Posterior vena cava (tissue), 2 donors: ENCODE measurements around the gene USH1C. TPM values are rescaled to one million over a fixed set of nuclear protein-coding genes. Genes with fewer than 3 reads are reported as not detected.

Experiments used
- DNase-seq: peaks from one replicate; pipeline ENCODE4 v3.0.0-alpha.2; 2020; ENCODE audit warnings: low spot score
- intact Hi-C, 2 donors: fragments of 100-400 bp; cut with DNase I; formaldehyde crosslinking; loops; one replicate each; pipeline versions ENCODE4 v1.14.1 to v1.14.2; 2022 to 2023
- total RNA-seq, 2 donors: library from RNA; stranded (reverse); fragmentation: NEBNext Ultra II Directional; extraction: Animal tissue kit (Norgen Biotek cat#: 25700); gene quantifications; one replicate each; pipeline ENCODE4 v1.2.1, GENCODE V29; 2021
- donor health status: DM: yes; HTN: yes; CAD: no.
- donor health status: DM: yes; HTN: yes; CAD: no.

Gene USH1C
- total RNA-seq, 2 donors from 2014 or later, result 2.9 TPM; not detected in 1

GRCh38 chr11:17551347-17552040 lies 7.3 kb upstream of the USH1C start:
- intact Hi-C loops, result no loop called here
- peak; percentile 78 for DNase-seq

GRCh38 chr11:17550450-17551346 lies 6.5 kb upstream of the USH1C start:
- DNase-seq, result no peak
- intact Hi-C loops, result no loop called here

GRCh38 chr11:17548444-17548843 lies 4.2 kb upstream of the USH1C start:
- intact Hi-C loops, result no loop called here
- DNase-seq, result no peak

GRCh38 chr11:17547932-17548331 lies 3.7 kb upstream of the USH1C start:
- no peak for DNase-seq

GRCh38 chr11:17547051-17547577 lies 2.9 kb upstream of the USH1C start, which contains the start of gene OTOG:
TSS of gene OTOG (plus strand) at chr11:17547259. CDS start at chr11:17547373, 114 bp downstream.
- no peak for DNase-seq
- intact Hi-C loops, result no loop called here

More at GRCh38 chr11:17547932-17548331, 3.7 kb upstream of the USH1C start:
- intact Hi-C loops, result no loop called here

- DNase-seq, result no peak
- intact Hi-C loops, result no loop called here
These were observed 2.0 kb upstream of the USH1C start for GRCh38 chr11:17546240-17546639.

- DNase-seq, result peak; percentile 62
- intact Hi-C loops, result no loop called here
These were observed 539 bp downstream of the USH1C start for GRCh38 chr11:17543574-17544180.

GRCh38 chr11:17543041-17543440 lies 1.2 kb downstream of the USH1C start:
- peak; percentile 34 for DNase-seq
- intact Hi-C loops, result no loop called here

- intact Hi-C loops, result no loop called here
- peak; percentile 61 for DNase-seq
These were observed 2.0 kb downstream of the USH1C start for GRCh38 chr11:17542249-17542648.

GRCh38 chr11:17541330-17541885 lies 2.8 kb downstream of the USH1C start:
- DNase-seq, result peak; percentile 23
- intact Hi-C loops, result no loop called here

GRCh38 chr11:17540807-17541206 lies 3.4 kb downstream of the USH1C start:
- intact Hi-C loops, result no loop called here
- DNase-seq, result peak; percentile 29

GRCh38 chr11:17538731-17539130 lies 5.5 kb downstream of the USH1C start:
- peak; percentile 67 for DNase-seq
- intact Hi-C loops, result no loop called here

GRCh38 chr11:17538054-17538453 lies 6.2 kb downstream of the USH1C start:
- peak; percentile 18 for DNase-seq
- intact Hi-C loops, result no loop called here

GRCh38 chr11:17537261-17537660 lies 7.0 kb downstream of the USH1C start:
- intact Hi-C loops, result no loop called here
- DNase-seq, result peak; percentile 76

GRCh38 chr11:17535488-17535887 lies 8.7 kb downstream of the USH1C start:
- DNase-seq, result no peak
- intact Hi-C loops, result no loop called here

GRCh38 chr11:17533778-17534415 lies 10.3 kb downstream of the USH1C start:
- no peak for DNase-seq
- intact Hi-C loops, result no loop called here

GRCh38 chr11:17533341-17533740 lies 10.9 kb downstream of the USH1C start:
- no peak for DNase-seq
- intact Hi-C loops, result no loop called here

- no peak for DNase-seq
- intact Hi-C loops, result no loop called here
These were observed 11.4 kb downstream of the USH1C start for GRCh38 chr11:17532784-17533183.

GRCh38 chr11:17531636-17532113 lies 12.5 kb downstream of the USH1C start:
- DNase-seq, result no peak
- intact Hi-C loops, result no loop called here
